GM19351 (cell line): ENCODE measurements around the gene SEMG2.

ENCODE experiments used
- ATAC-seq: cut with Tn5 transposase; IDR thresholded peaks from one replicate; pipeline ENCODE4 v1.9.1; 2021; ENCODE audit warnings: mild to moderate bottlenecking, moderate library complexity; ENCODE audit not compliant: unreplicated experiment

The SEMG2 gene, protein sequence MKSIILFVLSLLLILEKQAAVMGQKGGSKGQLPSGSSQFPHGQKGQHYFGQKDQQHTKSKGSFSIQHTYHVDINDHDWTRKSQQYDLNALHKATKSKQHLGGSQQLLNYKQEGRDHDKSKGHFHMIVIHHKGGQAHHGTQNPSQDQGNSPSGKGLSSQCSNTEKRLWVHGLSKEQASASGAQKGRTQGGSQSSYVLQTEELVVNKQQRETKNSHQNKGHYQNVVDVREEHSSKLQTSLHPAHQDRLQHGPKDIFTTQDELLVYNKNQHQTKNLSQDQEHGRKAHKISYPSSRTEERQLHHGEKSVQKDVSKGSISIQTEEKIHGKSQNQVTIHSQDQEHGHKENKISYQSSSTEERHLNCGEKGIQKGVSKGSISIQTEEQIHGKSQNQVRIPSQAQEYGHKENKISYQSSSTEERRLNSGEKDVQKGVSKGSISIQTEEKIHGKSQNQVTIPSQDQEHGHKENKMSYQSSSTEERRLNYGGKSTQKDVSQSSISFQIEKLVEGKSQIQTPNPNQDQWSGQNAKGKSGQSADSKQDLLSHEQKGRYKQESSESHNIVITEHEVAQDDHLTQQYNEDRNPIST

DNA sequence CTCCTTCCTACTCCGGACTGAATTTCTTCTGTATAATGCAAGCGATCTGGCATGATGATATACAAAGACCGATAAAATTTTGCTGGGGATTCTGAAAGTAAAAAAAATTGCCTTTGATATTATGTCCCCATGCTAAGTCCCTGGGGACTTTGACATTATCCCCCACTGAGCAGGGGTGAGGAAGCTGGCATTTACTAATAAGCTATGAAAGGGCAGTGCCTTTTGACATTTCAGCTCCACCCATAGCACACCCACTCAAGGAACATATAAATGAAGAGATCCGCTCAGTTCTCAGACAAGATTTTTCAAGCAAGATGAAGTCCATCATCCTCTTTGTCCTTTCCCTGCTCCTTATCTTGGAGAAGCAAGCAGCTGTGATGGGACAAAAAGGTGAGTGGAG lies at the start of gene SEMG2:
Gene SEMG2, plus strand, starts transcription at position 298 of the 400 bp plus-strand sequence. Its CDS starts 17 bp downstream, at position 315.
- no peak for ATAC-seq

DNA sequence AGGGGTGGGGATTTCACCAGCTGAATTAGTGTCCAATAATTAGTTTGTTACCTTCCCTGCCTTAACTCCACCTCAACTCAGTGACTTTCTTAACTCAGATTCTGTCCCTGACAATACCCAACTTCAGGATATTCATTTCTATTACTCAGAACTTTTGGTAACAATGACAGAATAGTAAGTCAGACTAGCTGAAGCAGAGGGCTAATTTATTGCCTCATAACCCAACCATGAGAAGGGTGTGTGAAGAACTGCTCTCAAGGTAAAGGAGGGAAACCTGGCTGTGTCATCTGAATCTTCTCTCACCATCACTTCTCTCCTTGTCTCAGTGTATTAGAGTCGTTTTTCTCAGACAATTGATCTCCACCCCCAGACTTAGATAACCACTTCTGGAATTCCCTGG lies 47.7 kb upstream of the SEMG2 start:
- ATAC-seq, result no peak

DNA sequence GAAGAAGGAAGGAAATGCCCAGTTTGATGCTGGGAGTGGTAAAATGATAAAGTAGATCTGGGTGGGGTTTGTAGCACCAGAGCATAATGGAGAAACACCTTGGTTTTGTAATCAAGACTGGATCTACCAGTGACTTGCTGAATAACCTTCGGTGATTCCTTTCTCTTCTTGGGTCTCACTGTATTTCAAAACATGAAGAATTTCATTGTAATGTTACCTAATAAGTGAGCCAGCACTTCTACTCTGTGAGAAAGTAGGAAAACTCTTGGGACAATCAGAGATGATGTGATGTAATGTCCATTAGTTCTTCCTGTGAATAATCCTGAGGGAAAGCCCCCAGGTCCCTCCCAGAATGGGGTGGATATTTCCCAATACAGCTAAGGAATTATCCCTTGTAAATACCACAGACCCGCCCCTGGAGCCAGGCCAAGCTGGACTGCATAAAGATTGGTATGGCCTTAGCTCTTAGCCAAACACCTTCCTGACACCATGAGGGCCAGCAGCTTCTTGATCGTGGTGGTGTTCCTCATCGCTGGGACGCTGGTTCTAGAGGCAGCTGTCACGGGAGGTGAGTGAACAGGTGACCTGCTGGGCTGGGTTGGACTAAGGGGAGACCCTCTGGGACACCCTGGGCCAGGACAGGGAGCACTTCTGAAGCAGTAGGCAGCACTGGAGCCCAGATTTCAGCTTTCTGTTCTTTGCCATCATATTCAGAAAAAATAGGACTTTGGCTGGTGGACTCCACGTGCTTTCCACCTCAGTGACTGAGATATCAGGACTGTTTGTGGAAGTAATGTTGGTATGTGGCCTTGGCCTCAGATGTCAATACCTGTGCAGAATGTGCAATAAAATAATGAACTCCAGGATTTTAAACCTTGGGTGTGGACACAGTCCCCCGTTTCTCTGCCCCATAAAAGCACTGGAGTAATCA lies 46.5 kb upstream of the SEMG2 start, which contains the start of gene PI3:
Gene PI3, plus strand, starts transcription at position 469 of the 931 bp plus-strand sequence. Its CDS starts 21 bp downstream, at position 490.
- no peak for ATAC-seq

DNA sequence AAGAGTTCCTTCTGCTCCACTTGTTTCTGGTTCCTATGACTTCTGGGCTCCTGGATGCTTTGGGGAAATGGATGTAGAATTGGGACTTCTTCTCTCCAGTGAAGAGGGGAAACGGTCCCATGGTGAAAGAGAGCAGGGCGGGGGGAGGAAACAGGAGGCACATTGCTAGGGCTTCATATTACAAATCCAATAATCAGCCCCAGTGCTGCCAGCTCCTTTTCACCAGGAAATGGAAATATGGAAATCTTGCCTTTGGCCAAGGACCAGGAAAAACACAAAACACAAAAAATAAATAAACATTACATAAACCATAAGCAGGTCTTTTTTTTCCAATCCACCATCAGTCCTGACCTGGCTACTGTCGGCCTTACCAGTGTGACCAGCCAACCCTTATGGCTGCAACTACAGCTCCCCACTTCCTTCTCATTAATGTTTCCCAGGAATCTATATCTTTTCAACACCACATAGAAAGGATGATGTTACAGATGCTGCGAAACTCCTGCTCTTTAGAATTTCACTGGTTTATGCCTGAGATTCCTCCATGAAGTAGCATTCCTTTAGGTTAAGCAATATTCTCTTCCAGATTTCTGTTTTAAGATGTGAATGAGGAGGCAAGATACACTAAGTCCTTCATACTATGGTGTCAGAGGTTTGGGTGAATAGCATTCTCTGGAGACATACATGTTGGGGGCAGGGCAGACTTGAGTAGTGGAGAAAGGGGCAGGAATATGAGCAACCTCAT lies 44.5 kb upstream of the SEMG2 start:
- no peak for ATAC-seq

DNA sequence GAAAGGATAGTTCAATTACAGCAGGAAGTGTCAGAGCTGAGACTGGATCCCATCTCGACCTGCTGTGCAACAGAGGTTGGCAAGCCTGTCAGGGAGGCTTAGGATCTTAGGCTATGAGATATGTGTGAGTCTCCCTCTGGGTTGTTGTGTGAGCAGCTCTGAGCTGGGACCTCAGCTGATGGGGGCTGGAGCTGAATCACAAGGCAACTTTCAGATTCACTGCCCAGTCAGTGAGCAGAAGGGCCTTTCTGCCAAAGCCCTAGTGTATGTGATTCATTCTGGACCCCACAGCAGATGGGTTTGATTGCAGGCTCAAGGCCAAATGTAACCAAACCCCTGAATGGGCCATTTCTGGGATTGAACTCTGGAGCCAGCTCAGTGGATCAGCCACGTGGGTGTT lies 42.0 kb upstream of the SEMG2 start:
- ATAC-seq, result no peak

DNA sequence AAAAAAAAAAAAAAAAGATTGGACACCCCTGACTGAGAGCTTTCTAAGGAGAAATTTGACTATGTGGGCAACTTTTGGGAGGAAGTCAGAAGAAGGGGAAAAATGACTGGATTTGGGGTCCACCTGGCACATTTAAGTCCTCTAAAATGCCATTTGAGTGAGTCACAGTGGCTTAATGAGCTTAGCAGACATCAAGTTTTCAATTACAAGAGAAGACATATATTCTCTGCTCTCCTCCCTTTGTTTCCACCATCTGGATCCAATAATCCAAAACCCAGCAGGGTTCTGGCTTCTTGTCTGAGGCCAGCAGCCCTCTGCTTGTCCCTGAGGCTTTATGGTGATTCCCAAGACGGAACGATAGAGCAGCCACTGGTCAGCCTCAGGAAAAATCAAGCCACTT lies 39.5 kb upstream of the SEMG2 start:
- no peak for ATAC-seq

DNA sequence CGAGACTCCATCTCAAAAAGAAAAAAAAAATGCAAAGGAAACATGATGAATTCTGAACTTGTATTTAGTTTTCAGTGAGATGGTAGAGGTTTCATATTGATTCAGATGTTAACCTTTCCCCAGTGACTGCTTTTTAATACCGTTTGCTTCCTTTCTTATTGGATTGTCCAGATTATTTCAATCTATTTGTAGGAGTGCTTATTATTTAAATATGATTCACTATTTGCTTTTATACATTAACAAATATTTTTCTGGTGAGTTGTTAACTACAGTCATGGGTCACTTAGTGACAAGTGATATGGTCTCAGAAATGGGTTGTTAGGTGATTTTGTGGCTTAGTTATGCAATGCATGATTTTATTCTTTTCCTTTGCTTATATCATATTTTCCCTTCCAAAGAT lies 38.1 kb upstream of the SEMG2 start:
- no peak for ATAC-seq

DNA sequence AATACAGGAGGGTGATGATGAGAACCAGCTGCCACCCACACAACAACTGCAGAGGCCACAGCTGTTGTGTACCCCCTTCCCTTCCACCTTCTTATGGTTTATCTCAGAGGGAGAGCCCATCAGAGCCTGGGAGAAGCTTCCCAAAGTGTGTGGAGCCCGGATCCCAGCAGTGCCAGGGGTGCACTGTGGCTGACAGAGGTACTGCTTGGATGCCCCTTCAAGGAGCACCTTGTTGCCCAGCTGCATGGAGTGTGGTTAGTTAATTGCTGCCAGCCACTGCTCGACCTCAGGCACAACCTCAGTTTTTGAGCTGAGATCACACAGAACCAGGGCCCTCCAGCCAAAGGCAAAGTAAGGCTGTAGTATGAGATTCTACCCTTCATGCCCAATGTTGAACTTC lies 33.5 kb upstream of the SEMG2 start:
- ATAC-seq, result no peak

DNA sequence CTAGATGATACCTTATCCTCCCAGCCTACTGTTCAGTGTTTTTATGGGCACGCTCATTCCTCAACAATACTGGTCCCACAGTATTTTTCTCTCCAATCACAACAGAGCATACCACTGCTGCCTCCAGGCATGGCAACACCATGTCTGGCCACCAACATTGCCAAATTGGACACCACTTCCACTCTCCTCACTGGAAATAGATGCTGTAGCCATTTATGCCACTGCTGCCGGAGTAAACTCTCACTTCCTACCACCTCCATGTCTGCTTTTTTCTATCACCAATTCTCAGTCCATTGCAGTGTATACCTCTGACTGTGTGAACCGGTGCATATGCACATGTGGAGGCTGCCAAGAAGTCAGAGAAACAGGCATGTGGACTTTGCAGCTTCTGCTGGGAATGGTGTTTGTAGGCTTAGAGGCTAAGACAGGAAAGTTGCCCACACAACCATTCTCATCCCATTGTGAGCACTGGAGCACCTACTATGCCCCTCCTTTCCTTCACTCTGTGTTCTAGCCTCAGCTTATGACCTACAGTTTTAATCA lies 32.0 kb upstream of the SEMG2 start:
- no peak for ATAC-seq

DNA sequence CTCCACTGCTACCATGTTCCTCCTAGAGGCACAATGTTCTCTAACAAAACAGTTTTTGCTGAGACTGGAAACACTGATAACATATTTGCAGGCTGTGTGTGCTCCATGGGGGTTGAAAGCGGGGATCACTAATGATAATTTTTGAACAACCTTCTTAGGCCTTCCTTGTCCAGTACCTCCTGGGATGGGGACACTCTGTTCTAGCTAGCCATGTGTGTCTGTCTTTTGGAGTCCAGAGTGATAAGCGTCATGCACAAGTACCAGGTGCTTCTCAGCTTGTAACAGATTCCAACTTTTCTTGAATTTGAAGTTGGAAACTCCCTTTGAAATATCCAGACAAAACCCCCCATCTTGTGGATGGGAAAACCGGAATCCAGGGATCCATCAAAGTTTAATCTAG lies 31.3 kb upstream of the SEMG2 start:
- ATAC-seq, result no peak

DNA sequence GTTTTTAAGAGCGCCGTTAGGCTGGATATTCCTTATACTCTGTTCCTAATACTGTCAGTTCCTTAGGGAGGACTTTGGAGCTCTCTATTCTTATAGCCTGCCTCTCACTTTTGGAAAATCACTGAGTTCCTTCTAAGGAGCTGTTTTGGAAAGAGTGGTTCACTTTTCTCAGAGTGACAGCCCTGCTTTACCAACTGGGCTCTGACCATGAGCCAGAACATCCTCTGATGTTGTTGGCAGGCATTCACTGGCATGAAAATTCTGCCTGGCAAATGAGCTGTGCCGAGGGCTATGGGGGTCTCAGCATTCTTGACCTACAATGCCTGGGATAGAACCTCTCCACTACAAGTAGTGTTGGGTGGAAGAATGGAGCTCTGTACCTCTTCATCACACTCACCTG lies 29.2 kb upstream of the SEMG2 start:
- ATAC-seq, result no peak

DNA sequence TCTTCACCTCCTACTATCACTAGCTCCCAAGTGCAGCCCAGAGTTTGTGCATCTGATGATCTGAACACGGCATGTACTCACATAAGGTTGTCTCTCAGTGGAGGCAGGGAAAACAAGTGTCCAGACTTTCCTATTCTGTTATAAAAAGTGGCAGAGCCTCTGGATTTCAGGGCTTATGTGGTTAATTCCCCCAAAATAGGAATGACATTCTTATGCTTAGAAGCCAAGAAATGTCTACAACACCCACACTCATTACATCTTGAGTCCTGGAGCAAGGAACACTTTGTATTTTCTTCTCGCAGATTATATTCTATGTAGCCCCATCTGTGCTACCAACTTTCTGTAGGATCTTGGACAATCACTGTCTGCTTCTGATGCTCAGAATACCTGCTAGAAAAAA lies 27.8 kb upstream of the SEMG2 start:
- no peak for ATAC-seq

DNA sequence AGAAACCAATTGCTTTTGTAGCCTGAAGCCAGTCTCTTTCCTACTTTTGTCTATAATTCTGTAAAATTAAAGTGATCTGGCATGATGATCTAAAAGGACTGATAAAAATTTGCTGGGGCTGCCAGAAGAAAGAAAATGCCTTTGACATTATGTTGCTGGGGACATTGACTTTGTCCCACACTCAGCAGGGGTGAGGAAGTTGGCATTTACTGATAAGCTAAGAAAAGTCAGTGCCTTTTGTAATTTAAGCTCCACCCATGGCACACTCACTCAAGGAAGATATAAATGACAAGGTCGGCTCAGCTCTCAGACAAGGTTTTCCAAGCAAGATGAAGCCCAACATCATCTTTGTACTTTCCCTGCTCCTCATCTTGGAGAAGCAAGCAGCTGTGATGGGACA lies 14.4 kb upstream of the SEMG2 start, which contains the start of gene SEMG1:
Gene SEMG1, plus strand, starts transcription at position 309 of the 400 bp plus-strand sequence. Its CDS starts 21 bp downstream, at position 330.
- ATAC-seq, result no peak

DNA sequence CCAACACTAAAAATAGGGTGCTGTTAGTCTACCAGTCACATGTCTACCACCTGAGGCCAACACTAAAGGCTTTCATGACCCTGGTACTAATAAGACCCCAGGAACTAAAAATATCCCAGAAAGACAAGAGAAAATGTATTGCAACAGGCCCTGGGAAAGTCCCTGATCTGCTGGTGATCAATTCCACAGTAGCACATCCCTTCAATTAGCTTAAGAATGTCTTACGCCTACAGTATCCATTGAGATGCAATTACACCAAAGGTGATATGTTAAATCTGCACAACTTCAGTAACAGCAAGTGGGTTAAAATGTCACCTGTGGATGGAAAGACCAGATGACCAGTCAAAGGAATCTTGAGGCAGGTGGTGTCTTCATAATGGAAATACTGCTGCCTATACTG lies 11.2 kb upstream of the SEMG2 start:
- ATAC-seq, result no peak

DNA sequence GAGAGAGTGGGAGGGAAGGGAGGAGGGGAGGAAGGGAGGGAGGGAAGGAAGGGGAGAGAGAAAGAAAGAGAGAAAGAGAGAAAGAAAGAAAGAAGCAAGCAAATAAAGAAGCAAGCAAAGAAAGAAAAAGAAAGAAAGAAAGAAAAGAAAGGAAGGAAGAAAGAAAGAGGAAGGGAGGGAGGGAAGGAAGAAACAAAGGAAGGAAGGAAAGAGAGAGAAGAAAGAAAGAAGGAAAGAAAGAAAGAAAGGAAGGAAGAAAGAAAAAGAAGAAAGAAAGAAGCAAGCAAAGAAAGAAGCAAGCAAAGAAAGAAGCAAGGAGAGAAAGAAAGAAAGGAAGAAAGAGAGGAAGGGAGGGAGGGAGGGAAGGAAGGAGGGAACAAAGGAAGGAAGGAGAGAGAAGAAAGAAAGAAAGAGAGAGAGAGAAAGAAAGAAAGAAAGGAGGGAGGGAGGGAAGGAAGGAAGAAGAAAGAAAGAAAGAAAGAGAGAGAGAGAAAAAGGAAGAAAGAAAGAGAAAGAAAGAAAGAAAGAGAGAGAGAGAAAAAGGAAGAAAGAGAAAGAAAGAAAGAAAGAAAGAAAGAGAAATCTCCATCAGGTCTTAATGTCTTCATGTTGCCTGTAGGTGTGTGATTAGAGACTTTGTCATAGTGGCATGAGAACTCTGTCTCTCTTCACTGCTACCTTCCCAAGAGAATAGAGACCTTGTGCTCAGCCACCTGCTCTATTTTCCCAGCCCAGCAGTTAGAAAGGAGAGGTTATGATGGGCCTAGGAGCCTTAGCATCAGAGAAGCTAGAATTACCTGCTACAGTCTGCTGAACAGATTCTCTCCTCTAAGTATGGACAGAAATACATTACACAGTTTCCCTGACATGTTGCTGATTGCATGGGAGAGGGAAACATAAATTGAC lies 9.4 kb upstream of the SEMG2 start:
- ATAC-seq, result no peak

DNA sequence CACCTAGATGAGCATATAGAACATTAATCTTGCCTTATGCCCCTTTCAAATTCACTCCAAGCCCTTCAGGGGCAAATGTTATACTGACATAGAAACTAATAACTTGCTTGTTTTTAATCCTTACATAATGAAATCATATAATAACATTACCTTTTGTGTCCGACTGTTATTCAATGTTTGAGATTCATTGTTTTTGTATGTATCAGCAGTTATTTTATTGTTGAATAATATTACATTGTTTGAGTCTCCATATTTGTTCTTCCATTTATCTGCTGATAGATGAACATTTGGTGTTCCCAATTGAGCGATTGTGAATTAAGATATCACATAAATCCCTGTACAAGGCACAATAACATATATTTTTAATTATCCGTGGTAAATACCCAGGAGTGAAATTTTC lies 8.3 kb upstream of the SEMG2 start:
- no peak for ATAC-seq

DNA sequence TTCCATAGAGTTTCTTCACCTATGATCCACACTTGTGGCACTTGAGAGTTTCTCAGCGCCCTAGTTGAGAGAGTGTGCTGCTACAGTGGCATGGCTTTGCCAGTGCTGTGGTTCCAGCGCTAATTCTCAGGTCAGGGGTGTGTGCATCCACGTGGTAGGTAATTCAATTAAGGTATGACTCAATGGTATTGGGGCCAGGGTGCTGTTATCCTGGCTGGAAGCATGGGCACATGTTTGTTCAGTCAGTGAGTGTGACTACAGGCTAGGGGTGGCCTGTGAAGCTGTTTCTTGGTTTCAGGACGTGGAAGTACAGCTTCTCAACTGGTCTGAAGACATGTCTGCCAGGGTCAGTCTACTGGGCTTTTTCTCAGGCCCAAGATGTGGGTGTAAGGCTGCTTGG lies 3.0 kb upstream of the SEMG2 start:
- ATAC-seq, result no peak

DNA sequence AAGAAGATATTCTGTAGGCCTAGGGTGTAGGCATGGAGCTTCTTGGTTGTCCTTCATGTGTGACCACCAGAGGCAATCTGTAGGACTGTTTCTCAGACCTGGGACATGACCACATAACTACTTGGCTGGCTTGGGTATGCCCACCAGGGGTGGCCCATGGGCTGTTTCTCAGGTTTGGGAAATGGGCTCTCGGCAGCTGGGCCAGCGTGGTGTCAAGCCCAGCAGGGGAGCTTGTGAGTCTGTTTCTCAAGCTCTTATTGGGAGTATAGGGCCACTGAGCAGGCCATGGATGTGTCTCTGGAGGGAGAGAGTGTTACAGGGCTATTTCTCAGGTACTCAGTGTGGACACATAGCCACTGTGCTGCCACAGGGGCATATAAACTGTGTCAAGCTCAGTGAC lies 2.5 kb upstream of the SEMG2 start:
- no peak for ATAC-seq

DNA sequence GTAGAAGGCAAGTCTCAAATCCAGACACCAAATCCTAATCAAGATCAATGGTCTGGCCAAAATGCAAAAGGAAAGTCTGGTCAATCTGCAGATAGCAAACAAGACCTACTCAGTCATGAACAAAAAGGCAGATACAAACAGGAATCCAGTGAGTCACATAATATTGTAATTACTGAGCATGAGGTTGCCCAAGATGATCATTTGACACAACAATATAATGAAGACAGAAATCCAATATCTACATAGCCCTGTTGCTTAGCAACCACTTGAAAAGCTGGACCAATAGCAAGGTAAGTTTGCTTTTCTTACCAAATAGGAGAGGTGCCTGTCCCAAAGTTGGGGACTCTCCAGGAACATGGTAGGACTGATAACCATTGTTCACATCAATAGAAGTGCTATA lies 2.0 kb downstream of the SEMG2 start:
- ATAC-seq, result no peak
